Colonic mucosa (tissue), 4 donors: ENCODE measurements around the gene GAL3ST1. TPM values are rescaled to one million over a fixed set of nuclear protein-coding genes. Genes with fewer than 3 reads are reported as not detected.

Source experiments
- DNase-seq: peaks from one replicate; pipeline ENCODE4 v3.0.0-alpha.2; 2020
- H3K27ac ChIP-seq: fragments of 200-600 bp; one replicate; pipeline ENCODE4 v1.8.0; 2021
- H3K27me3 ChIP-seq: fragments of 200-600 bp; one replicate; pipeline ENCODE4 v1.8.0; 2021
- H3K36me3 ChIP-seq: fragments of 200-600 bp; one replicate; pipeline ENCODE4 v1.8.0; 2021
- H3K4me1 ChIP-seq: fragments of 200-600 bp; one replicate; pipeline ENCODE4 v1.8.0; 2021; ENCODE audit warnings: mild to moderate bottlenecking
- H3K4me3 ChIP-seq: fragments of 200-600 bp; one replicate; pipeline ENCODE4 v1.8.0; 2021
- H3K9ac ChIP-seq, 2 donors: one replicate each; pipeline ENCODE4 v1.7.0; 2013; ENCODE audit warnings: control low read depth in 2 of 2, low read depth in 2 of 2, low read length in 2 of 2
- H3K9me3 ChIP-seq: fragments of 200-600 bp; one replicate; pipeline ENCODE4 v1.8.0; 2021
- CTCF ChIP-seq: fragments of 200-600 bp; IDR thresholded peaks from one replicate; pipeline ENCODE4 v1.8.0; 2022; ENCODE audit warnings: antibody characterized with exemption, mild to moderate bottlenecking
- intact Hi-C: fragments of 100-400 bp; cut with DNase I; formaldehyde crosslinking; loops from one replicate; pipeline ENCODE4 v1.14.1; 2022
- total RNA-seq, 2 donors: library from RNA; stranded (reverse); fragmentation: NEBNext Ultra II Directional in 1 of 2; extraction: Animal tissue kit (Norgen Biotek cat#: 25700) in 1 of 2; gene quantifications; one replicate each; pipeline ENCODE4 v1.2.1, GENCODE V29; 2021
- donor health status: healthy.
- donor health status: DM: no; HTN: no; CAD: no.
- donor health status: DM: no; HTN: no; CAD: no.

GAL3ST1 gene
- total RNA-seq, 2 donors from 2014 or later, result 13.4 to 18.8 TPM

- DNase-seq, result no peak
- intact Hi-C loops, result no loop called here
- H3K36me3 ChIP-seq, result no peaks in the 10 kb centered on the region
- H3K27me3 ChIP-seq, result no peaks in the 10 kb centered on the region
- H3K4me1 ChIP-seq, result no peaks in the 10 kb centered on the region
- H3K27ac ChIP-seq, result no peak overlapping the region
- TF ChIP-seq CTCF, result no peak
- no peaks in the 10 kb centered on the region for H3K9me3 ChIP-seq
- no peak overlapping the region for H3K4me3 ChIP-seq
- H3K9ac ChIP-seq, result no peak overlapping the region
Observed at GRCh38 chr22:30511109-30511508, 63.4 kb downstream of the GAL3ST1 start.

- intact Hi-C loops, result no loop called here
- no peaks in the 10 kb centered on the region for H3K36me3 ChIP-seq
- DNase-seq, result no peak
- peaks cover 16% of the 10 kb centered on the region for H3K27me3 ChIP-seq
- no peaks in the 10 kb centered on the region for H3K4me1 ChIP-seq
- H3K9ac ChIP-seq, result no peak overlapping the region
- no peak for TF ChIP-seq CTCF
- no peaks in the 10 kb centered on the region for H3K9me3 ChIP-seq
- H3K4me3 ChIP-seq, result no peak overlapping the region
- H3K27ac ChIP-seq, result no peak overlapping the region
Observed at GRCh38 chr22:30508216-30508615, 66.2 kb downstream of the GAL3ST1 start.

GRCh38 chr22:30507670-30508069 lies 66.8 kb downstream of the GAL3ST1 start:
- H3K9ac ChIP-seq, result no peak overlapping the region
- DNase-seq, result no peak
- H3K4me1 ChIP-seq, result no peaks in the 10 kb centered on the region
- no peak overlapping the region for H3K27ac ChIP-seq
- no peak overlapping the region for H3K4me3 ChIP-seq
- peaks cover 16% of the 10 kb centered on the region for H3K27me3 ChIP-seq
- H3K9me3 ChIP-seq, result no peaks in the 10 kb centered on the region
- no peak for TF ChIP-seq CTCF
- intact Hi-C loops, result no loop called here
- no peaks in the 10 kb centered on the region for H3K36me3 ChIP-seq

- H3K27ac ChIP-seq, result no peak overlapping the region
- DNase-seq, result no peak
- H3K4me1 ChIP-seq, result no peaks in the 10 kb centered on the region
- H3K9ac ChIP-seq, result no peak overlapping the region
- peaks cover 16% of the 10 kb centered on the region for H3K27me3 ChIP-seq
- no peaks in the 10 kb centered on the region for H3K36me3 ChIP-seq
- H3K4me3 ChIP-seq, result no peak overlapping the region
- intact Hi-C loops, result no loop called here
- no peaks in the 10 kb centered on the region for H3K9me3 ChIP-seq
- TF ChIP-seq CTCF, result no peak
Observed at GRCh38 chr22:30506507-30506968, 67.9 kb downstream of the GAL3ST1 start.

Other genes starting within 250 kb of the GAL3ST1 start
- gene TBC1D10A, start 247.7 kb downstream of the GAL3ST1 start, total RNA-seq, result 10 to 100 TPM; 34.3 to 35.8 TPM
- gene SF3A1, start 217.8 kb downstream of the GAL3ST1 start, total RNA-seq, result 100 to 1,000 TPM; 151 to 194 TPM
- gene CCDC157, start 217.7 kb downstream of the GAL3ST1 start, total RNA-seq, result 1 to 10 TPM; 1.1 to 1.6 TPM
- gene RNF215, start 187.3 kb downstream of the GAL3ST1 start, total RNA-seq, result 1 to 10 TPM; 5.8 to 9.4 TPM
- gene SEC14L2, start 177.6 kb downstream of the GAL3ST1 start, total RNA-seq, result 10 to 100 TPM in 1 of 2 donors, 1 to 10 TPM in 1; 2.0 to 10.3 TPM
- gene MTFP1, start 148.9 kb downstream of the GAL3ST1 start, total RNA-seq, result 10 to 100 TPM; 39.7 to 55.1 TPM
- not detected for gene SEC14L3, start 102.6 kb downstream of the GAL3ST1 start, total RNA-seq
- gene SEC14L4, start 69.0 kb downstream of the GAL3ST1 start, total RNA-seq, result not detected
- gene SEC14L6, start 27.9 kb downstream of the GAL3ST1 start, total RNA-seq, result not detected
- 10 to 100 TPM; 44.2 to 98.3 TPM for gene PES1, start 17.2 kb upstream of the GAL3ST1 start, total RNA-seq
- gene TCN2, start 32.5 kb upstream of the GAL3ST1 start, total RNA-seq, result 10 to 100 TPM in 1 of 2 donors, 1 to 10 TPM in 1; 9.3 to 27.0 TPM
- 1 to 10 TPM; 5.7 to 7.0 TPM for gene SLC35E4, start 61.1 kb upstream of the GAL3ST1 start, total RNA-seq
- gene DUSP18, start 93.2 kb upstream of the GAL3ST1 start, total RNA-seq, result 10 to 100 TPM; 15.2 to 17.1 TPM
- gene OSBP2, start 120.2 kb upstream of the GAL3ST1 start, total RNA-seq, result 1 to 10 TPM; 3.2 to 4.3 TPM